Skeletal muscle satellite cell (primary cell): ENCODE results near the gene OXER1.

ENCODE experiments used
- H3K27me3 ChIP-seq: 2 replicates; pipeline ENCODE4 v1.7.0; 2013; ENCODE audit warnings: low read length; ENCODE audit not compliant: control insufficient read depth, insufficient read depth
- H3K36me3 ChIP-seq: 2 replicates; pipeline ENCODE4 v1.7.0; 2013; ENCODE audit warnings: mild to moderate bottlenecking, control low read depth, low read length; ENCODE audit not compliant: insufficient read depth
- H3K4me1 ChIP-seq: 2 replicates; pipeline ENCODE4 v1.7.0; 2013; ENCODE audit warnings: low read length; ENCODE audit not compliant: control insufficient read depth, insufficient read depth
- H3K4me2 ChIP-seq: 2 replicates; pipeline ENCODE4 v1.7.0; 2013; ENCODE audit warnings: mild to moderate bottlenecking, low read length
- H3K4me3 ChIP-seq: 2 replicates; pipeline ENCODE4 v1.7.0; 2013; ENCODE audit warnings: low read length
- H3K9ac ChIP-seq: 2 replicates; pipeline ENCODE4 v1.7.0; 2013; ENCODE audit warnings: mild to moderate bottlenecking, low read depth, low read length, moderate library complexity
- H3K9me3 ChIP-seq: replicated peaks from 2 replicates; pipeline ENCODE4 v1.7.0; 2013; ENCODE audit warnings: mild to moderate bottlenecking, control low read depth, low read length

The OXER1 gene

GRCh38 chr2:42767080-42767898, 3.4 kb upstream of the OXER1 start:
- H3K9me3 ChIP-seq = no peaks in the 10 kb centered on the region
- H3K27me3 ChIP-seq = no peaks in the 10 kb centered on the region
- no peak overlapping the region for H3K9ac ChIP-seq

GRCh38 chr2:42765686-42766085, 1.8 kb upstream of the OXER1 start:
- Histone ChIP-seq H3K4me2 (no peak overlapping the region), H3K9ac (no peak overlapping the region), H3K4me3 (no peak overlapping the region), H3K27me3 (no peaks in the 10 kb centered on the region), H3K36me3 (no peaks in the 10 kb centered on the region), H3K9me3 (no peaks in the 10 kb centered on the region), H3K4me1 (peaks cover 9% of the 10 kb centered on the region)

More at GRCh38 chr2:42767080-42767898, 3.4 kb upstream of the OXER1 start:
- no peak overlapping the region for H3K4me2 ChIP-seq
- H3K4me1 ChIP-seq = peaks cover 9% of the 10 kb centered on the region
- H3K4me3 ChIP-seq = no peak overlapping the region
- H3K36me3 ChIP-seq = no peaks in the 10 kb centered on the region

- H3K27me3 ChIP-seq = no peaks in the 10 kb centered on the region
- H3K9me3 ChIP-seq = no peaks in the 10 kb centered on the region
- H3K4me2 ChIP-seq = no peak overlapping the region
- no peak overlapping the region for H3K4me3 ChIP-seq
- H3K36me3 ChIP-seq = peaks cover 2% of the 10 kb centered on the region
- peaks cover 9% of the 10 kb centered on the region for H3K4me1 ChIP-seq
- H3K9ac ChIP-seq = no peak overlapping the region
These were observed 966 bp upstream of the OXER1 start for GRCh38 chr2:42764901-42765300.

GRCh38 chr2:42762823-42763804, 821 bp downstream of the OXER1 start:
- Histone ChIP-seq H3K9me3 (no peaks in the 10 kb centered on the region), H3K36me3 (peaks cover 3% of the 10 kb centered on the region), H3K4me2 (no peak overlapping the region), H3K9ac (no peak overlapping the region), H3K27me3 (no peaks in the 10 kb centered on the region), H3K4me3 (no peak overlapping the region), H3K4me1 (peaks cover 9% of the 10 kb centered on the region)

- H3K9ac ChIP-seq = no peak overlapping the region
- H3K9me3 ChIP-seq = no peaks in the 10 kb centered on the region
- H3K4me2 ChIP-seq = no peak overlapping the region
- no peak overlapping the region for H3K4me3 ChIP-seq
- H3K27me3 ChIP-seq = no peaks in the 10 kb centered on the region
- H3K36me3 ChIP-seq = peaks cover 3% of the 10 kb centered on the region
- peaks cover 9% of the 10 kb centered on the region for H3K4me1 ChIP-seq
These were observed 1.8 kb downstream of the OXER1 start for GRCh38 chr2:42762155-42762554.

GRCh38 chr2:42761554-42761953, 2.4 kb downstream of the OXER1 start:
- H3K36me3 ChIP-seq = peaks cover 3% of the 10 kb centered on the region
- H3K9ac ChIP-seq = no peak overlapping the region
- no peak overlapping the region for H3K4me3 ChIP-seq
- H3K4me2 ChIP-seq = no peak overlapping the region
- no peaks in the 10 kb centered on the region for H3K27me3 ChIP-seq
- no peaks in the 10 kb centered on the region for H3K9me3 ChIP-seq
- H3K4me1 ChIP-seq = peaks cover 9% of the 10 kb centered on the region

GRCh38 chr2:42758751-42759150, 5.2 kb downstream of the OXER1 start:
- Histone ChIP-seq H3K4me3 (no peak overlapping the region), H3K9me3 (no peaks in the 10 kb centered on the region), H3K4me1 (peaks cover 21% of the 10 kb centered on the region), H3K9ac (no peak overlapping the region), H3K4me2 (no peak overlapping the region), H3K36me3 (peaks cover 3% of the 10 kb centered on the region), H3K27me3 (no peaks in the 10 kb centered on the region)

GRCh38 chr2:42757981-42758740, 5.8 kb downstream of the OXER1 start:
- H3K9ac ChIP-seq = no peak overlapping the region
- H3K4me2 ChIP-seq = no peak overlapping the region
- peaks cover 3% of the 10 kb centered on the region for H3K36me3 ChIP-seq
- H3K27me3 ChIP-seq = no peaks in the 10 kb centered on the region
- no peak overlapping the region for H3K4me3 ChIP-seq
- H3K4me1 ChIP-seq = peaks cover 21% of the 10 kb centered on the region
- H3K9me3 ChIP-seq = no peaks in the 10 kb centered on the region

- H3K9ac ChIP-seq = no peak overlapping the region
- no peaks in the 10 kb centered on the region for H3K27me3 ChIP-seq
- peaks cover 21% of the 10 kb centered on the region for H3K4me1 ChIP-seq
- no peak overlapping the region for H3K4me3 ChIP-seq
- no peaks in the 10 kb centered on the region for H3K9me3 ChIP-seq
- peaks cover 3% of the 10 kb centered on the region for H3K36me3 ChIP-seq
- H3K4me2 ChIP-seq = no peak overlapping the region
These were observed 6.9 kb downstream of the OXER1 start for GRCh38 chr2:42756966-42757513.

GRCh38 chr2:42756150-42756775, 7.7 kb downstream of the OXER1 start:
- Histone ChIP-seq H3K9me3 (no peaks in the 10 kb centered on the region), H3K4me2 (no peak overlapping the region), H3K36me3 (peaks cover 3% of the 10 kb centered on the region), H3K27me3 (no peaks in the 10 kb centered on the region), H3K4me1 (peaks cover 21% of the 10 kb centered on the region), H3K9ac (no peak overlapping the region), H3K4me3 (no peak overlapping the region)
